Neuronal stem cell (in vitro differentiated cells): Measurements from ENCODE around the gene EVA1A.
A peak's percentile ranks its signal among the peaks of the same experiment; 100 is the strongest.

Experiments used
- DNase-seq: peaks from one replicate; pipeline ENCODE4 v3.0.0-alpha.2; 2013; ENCODE audit warnings: low spot score
- H2AFZ ChIP-seq: one replicate; pipeline ENCODE4 v1.6.1; 2013; ENCODE audit warnings: mild to moderate bottlenecking, low read length, inconsistent platforms
- H2AK5ac ChIP-seq: 2 replicates; pipeline ENCODE4 v1.6.1; 2013; ENCODE audit warnings: low read depth, mild to moderate bottlenecking, inconsistent platforms, low read length, moderate library complexity, mixed read lengths
- H2BK120ac ChIP-seq: 2 replicates; pipeline ENCODE4 v1.6.1; 2013; ENCODE audit warnings: low read depth, mild to moderate bottlenecking, inconsistent platforms, low read length, moderate library complexity, mixed read lengths
- H2BK12ac ChIP-seq: one replicate; pipeline ENCODE4 v1.6.1; 2013; ENCODE audit warnings: low read length, inconsistent platforms
- H2BK15ac ChIP-seq: 2 replicates; pipeline ENCODE4 v1.6.1; 2013; ENCODE audit warnings: mild to moderate bottlenecking, low read length, inconsistent platforms, mixed read lengths
- H2BK5ac ChIP-seq: one replicate; pipeline ENCODE4 v1.6.1; 2013; ENCODE audit warnings: inconsistent platforms, mild to moderate bottlenecking, low read length, moderate library complexity
- H3K14ac ChIP-seq: one replicate; pipeline ENCODE4 v1.6.1; 2013; ENCODE audit warnings: low read length, inconsistent platforms
- H3K18ac ChIP-seq: 2 replicates; pipeline ENCODE4 v1.6.1; 2013; ENCODE audit warnings: low read length, inconsistent platforms
- H3K23ac ChIP-seq: 2 replicates; pipeline ENCODE4 v1.6.1; 2013; ENCODE audit warnings: low read depth, mild to moderate bottlenecking, mixed read lengths, low read length, inconsistent platforms; ENCODE audit not compliant: poor library complexity
- H3K27ac ChIP-seq: replicated peaks from 3 replicates; pipeline ENCODE4 v1.5.1; 2013; ENCODE audit warnings: low read length, inconsistent platforms
- H3K27me3 ChIP-seq, 3 experiments: 2 replicates each; pipeline ENCODE4 v1.6.1; 2013; ENCODE audit warnings: low read length in 3 of 3, mild to moderate bottlenecking in 2 of 3, inconsistent platforms in 1 of 3, low read depth in 1 of 3, mixed read lengths in 1 of 3, moderate library complexity in 1 of 3; ENCODE audit not compliant: control insufficient read depth in 3 of 3, insufficient read depth in 3 of 3
- H3K36me3 ChIP-seq, 2 donors: replicated peaks in 1 of 2; 2 replicates each; pipeline ENCODE4 v1.6.1; 2013; ENCODE audit warnings: low read length in 2 of 2; ENCODE audit not compliant: control insufficient read depth in 2 of 2, insufficient read depth in 2 of 2
- H3K4ac ChIP-seq: 2 replicates; pipeline ENCODE4 v1.6.1; 2013; ENCODE audit warnings: inconsistent platforms, mild to moderate bottlenecking, low read length, moderate library complexity
- H3K4me1 ChIP-seq, 2 donors: 1 replicate in 1 of 2; 2 replicates in 1 of 2; pipeline ENCODE4 v1.6.1; 2013; ENCODE audit warnings: low read length in 2 of 2, low read depth in 1 of 2; ENCODE audit not compliant: control insufficient read depth in 2 of 2, insufficient read depth in 1 of 2
- H3K4me2 ChIP-seq: one replicate; pipeline ENCODE4 v1.6.1; 2013; ENCODE audit warnings: mild to moderate bottlenecking, low read length, inconsistent platforms; ENCODE audit not compliant: insufficient read depth, poor library complexity, severe bottlenecking
- H3K4me3 ChIP-seq, 2 donors: 2 replicates each; pipeline ENCODE4 v1.5.1; 2013; ENCODE audit warnings: low read length in 2 of 2, mild to moderate bottlenecking in 2 of 2, inconsistent platforms in 1 of 2, moderate library complexity in 1 of 2
- H3K79me1 ChIP-seq: one replicate; pipeline ENCODE4 v1.6.1; 2013; ENCODE audit warnings: low read depth, mild to moderate bottlenecking, inconsistent platforms, low read length, moderate library complexity
- H3K9ac ChIP-seq: one replicate; pipeline ENCODE4 v1.6.1; 2013; ENCODE audit warnings: mild to moderate bottlenecking, low read depth, low read length, inconsistent platforms; ENCODE audit not compliant: poor library complexity
- H3K9me3 ChIP-seq, 2 donors: replicated peaks in 1 of 2; 2 replicates each; pipeline versions ENCODE3 to v1.6.1; 2013; ENCODE audit warnings: low read length in 2 of 2, mild to moderate bottlenecking in 2 of 2, inconsistent platforms in 1 of 2, low read depth in 1 of 2, mixed read lengths in 1 of 2, moderate library complexity in 1 of 2; ENCODE audit not compliant: control insufficient read depth in 2 of 2, insufficient read depth in 1 of 2
- H4K8ac ChIP-seq: one replicate; pipeline ENCODE4 v1.6.1; 2013; ENCODE audit warnings: low read depth, mild to moderate bottlenecking, inconsistent platforms, low read length, moderate library complexity
- H4K91ac ChIP-seq: one replicate; pipeline ENCODE4 v1.6.1; 2013; ENCODE audit warnings: low read length, low read depth, mild to moderate bottlenecking, inconsistent platforms; ENCODE audit not compliant: poor library complexity
- WGBS, 2 donors: extraction: QIAGEN DNeasy Blood & Tissue Kit; methylation state at CpG; one replicate each; pipeline ENCODE4 v1.1.7; 2013; ENCODE audit warnings: missing lambda C conversion rate in 2 of 2, mixed read lengths in 1 of 2; ENCODE audit not compliant: insufficient read length in 2 of 2, insufficient replicate concordance in 1 of 2; ENCODE audit errors: extremely low coverage in 2 of 2; 5-methylcytosine and 5-hydroxymethylcytosine counted together

EVA1A gene

DNA sequence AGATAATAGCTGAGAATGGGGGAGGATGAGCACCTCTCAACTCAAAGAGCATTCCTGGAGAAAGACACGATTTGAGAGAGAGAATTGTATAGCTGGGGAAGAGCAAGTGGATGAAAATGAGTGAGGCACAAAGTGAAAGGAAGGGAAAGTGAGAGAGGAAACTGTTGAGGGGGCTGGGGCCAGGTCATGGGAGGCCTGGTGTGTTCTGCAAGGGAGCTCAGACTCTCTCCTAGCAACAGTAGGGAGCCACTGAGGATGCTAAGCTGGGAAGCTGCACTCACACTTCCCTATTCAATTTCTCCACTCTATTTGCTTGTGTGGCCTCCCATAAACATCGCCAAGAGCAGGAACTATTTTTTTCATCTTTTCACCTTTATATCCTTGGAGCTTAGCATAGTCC lies 14.8 kb downstream of the EVA1A start:
- Histone ChIP-seq H2AFZ (peak overlapping the region; percentile 39), H2AK5ac (no peak overlapping the region), H3K23ac (no peak overlapping the region), H4K8ac (no peak overlapping the region), H3K4me3 (no peak overlapping the region), H3K9me3 (peaks cover 0 to 3% of the 10 kb centered on the region in 2 donors), H4K91ac (no peak overlapping the region), H3K14ac (no peak overlapping the region), H2BK120ac (no peak overlapping the region), H3K4me2 (no peak overlapping the region), H2BK15ac (no peak overlapping the region), H3K9ac (no peak overlapping the region), H3K18ac (no peak overlapping the region), H2BK5ac (no peak overlapping the region), H3K36me3 (no peaks in the 10 kb centered on the region), H3K27ac (no peak overlapping the region), H2BK12ac (no peak overlapping the region), H3K4ac (no peak overlapping the region), H3K4me1 (peaks cover 10 to 18% of the 10 kb centered on the region in 2 donors), H3K79me1 (no peaks in the 10 kb centered on the region), H3K27me3 (no peaks in the 10 kb centered on the region)
- no peak for DNase-seq
- no CpG with 5 or more reads among the region's 2 CpGs for WGBS, 2 donors

GRCh38 chr2:75545387-75545786 lies 15.4 kb downstream of the EVA1A start:
- Histone ChIP-seq H3K27ac (peak overlapping the region; percentile 28), H2BK5ac (no peak overlapping the region), H3K4me1 (peaks cover 10 to 18% of the 10 kb centered on the region in 2 donors), H3K9ac (no peak overlapping the region), H2AFZ (peak overlapping the region; percentile 39), H4K8ac (no peak overlapping the region), H3K23ac (no peak overlapping the region), H3K9me3 (peaks cover 0 to 3% of the 10 kb centered on the region in 2 donors), H2BK15ac (no peak overlapping the region), H3K18ac (no peak overlapping the region), H3K36me3 (no peaks in the 10 kb centered on the region), H3K4me2 (no peak overlapping the region), H2BK120ac (no peak overlapping the region), H2BK12ac (no peak overlapping the region), H3K14ac (no peak overlapping the region), H3K4ac (no peak overlapping the region), H4K91ac (no peak overlapping the region), H2AK5ac (no peak overlapping the region), H3K4me3 (no peak overlapping the region), H3K27me3 (no peaks in the 10 kb centered on the region), H3K79me1 (no peaks in the 10 kb centered on the region)
- DNase-seq, result no peak
- no CpG with 5 or more reads among the region's 3 CpGs for WGBS, 2 donors

DNA sequence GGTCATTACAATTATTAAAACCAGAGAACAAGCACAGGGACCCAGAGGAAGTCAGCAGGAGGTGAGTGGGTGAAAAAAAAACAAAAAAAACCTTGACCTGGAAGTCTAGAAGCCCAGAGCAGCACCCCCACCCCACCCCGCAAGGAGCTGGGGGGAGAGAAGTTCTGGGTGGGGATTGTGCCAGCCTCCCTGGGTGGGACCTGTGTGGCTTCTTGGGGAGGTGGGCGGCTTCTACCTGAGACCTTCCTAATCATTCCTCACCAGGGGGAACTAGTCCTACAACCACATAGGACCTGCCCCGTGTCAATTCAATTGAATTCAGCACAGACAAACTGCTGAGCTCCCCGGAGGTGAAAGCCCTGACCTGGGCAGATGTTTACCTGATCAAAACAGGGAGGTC lies 17.3 kb downstream of the EVA1A start:
- Histone ChIP-seq H3K4me2 (no peak overlapping the region), H2AFZ (no peak overlapping the region), H4K91ac (no peak overlapping the region), H3K4me3 (no peak overlapping the region), H3K14ac (no peak overlapping the region), H3K79me1 (no peaks in the 10 kb centered on the region), H3K36me3 (no peaks in the 10 kb centered on the region), H2BK15ac (no peak overlapping the region), H3K9me3 (peaks cover 0 to 3% of the 10 kb centered on the region in 2 donors), H3K18ac (no peak overlapping the region), H3K23ac (no peak overlapping the region), H2BK120ac (no peak overlapping the region), H3K27ac (no peak overlapping the region), H3K4me1 (peaks cover 10 to 18% of the 10 kb centered on the region in 2 donors), H4K8ac (no peak overlapping the region), H3K4ac (no peak overlapping the region), H2BK5ac (no peak overlapping the region), H2AK5ac (no peak overlapping the region), H2BK12ac (no peak overlapping the region), H3K9ac (no peak overlapping the region), H3K27me3 (no peaks in the 10 kb centered on the region)
- no CpG with 5 or more reads among the region's 4 CpGs for WGBS, 2 donors
- DNase-seq, result no peak

DNA sequence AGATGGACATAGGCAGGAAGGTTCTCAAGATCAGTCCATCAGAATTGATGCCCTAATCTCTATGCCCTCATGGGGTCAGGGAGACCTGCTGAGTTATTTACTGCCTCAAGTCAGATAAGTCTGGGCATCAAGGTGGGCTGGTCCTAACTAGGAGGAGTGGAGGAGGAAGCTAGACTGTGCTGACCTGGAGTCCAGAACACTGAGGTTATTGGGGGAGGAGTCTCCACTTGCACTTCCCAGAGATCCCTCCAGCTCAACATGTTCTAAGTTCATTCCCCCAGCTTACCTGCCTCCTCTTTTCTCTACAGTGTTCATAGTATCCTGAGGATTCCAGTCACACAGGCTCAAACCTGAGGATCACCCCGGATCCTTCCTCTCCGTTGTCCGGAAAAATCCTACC lies 19.3 kb downstream of the EVA1A start:
- Histone ChIP-seq H3K23ac (no peak overlapping the region), H3K18ac (no peak overlapping the region), H3K9me3 (peaks cover 0 to 9% of the 10 kb centered on the region in 2 donors), H4K91ac (no peak overlapping the region), H2BK15ac (no peak overlapping the region), H2AFZ (no peak overlapping the region), H3K4me1 (peaks cover 10 to 12% of the 10 kb centered on the region in 2 donors), H2BK12ac (no peak overlapping the region), H3K27ac (no peak overlapping the region), H4K8ac (no peak overlapping the region), H3K79me1 (no peaks in the 10 kb centered on the region), H2BK120ac (no peak overlapping the region), H3K4me3 (no peak overlapping the region), H2AK5ac (no peak overlapping the region), H3K4me2 (no peak overlapping the region), H3K9ac (no peak overlapping the region), H3K36me3 (no peaks in the 10 kb centered on the region), H3K4ac (no peak overlapping the region), H3K27me3 (no peaks in the 10 kb centered on the region), H2BK5ac (no peak overlapping the region), H3K14ac (no peak overlapping the region)
- WGBS, 2 donors, result no CpG with 5 or more reads among the region's 3 CpGs
- DNase-seq, result no peak
